ENCODE data around the gene MYRIP.
"Not testable (repeated sequence)": the region's sequence is repeated elsewhere in the genome, so short reads cannot be mapped to it uniquely, and the experiment has no call there.

MYRIP gene

GRCh38 chr3:39809181-39809994 is at the start of gene MYRIP:
Gene MYRIP (plus strand): TSS chr3:39809609. CDS start chr3:39900817, 91,208 bp downstream.
- DNase-seq (ENCODE audit: extremely low read depth in 1 of 2, low read depth in 1 of 2): no peak

- no peak for DNase-seq (ENCODE audit: extremely low read depth in 1 of 2, low read depth in 1 of 2)
Measured at GRCh38 chr3:39760325-39760724, 49.1 kb upstream of the MYRIP start.

DNA sequence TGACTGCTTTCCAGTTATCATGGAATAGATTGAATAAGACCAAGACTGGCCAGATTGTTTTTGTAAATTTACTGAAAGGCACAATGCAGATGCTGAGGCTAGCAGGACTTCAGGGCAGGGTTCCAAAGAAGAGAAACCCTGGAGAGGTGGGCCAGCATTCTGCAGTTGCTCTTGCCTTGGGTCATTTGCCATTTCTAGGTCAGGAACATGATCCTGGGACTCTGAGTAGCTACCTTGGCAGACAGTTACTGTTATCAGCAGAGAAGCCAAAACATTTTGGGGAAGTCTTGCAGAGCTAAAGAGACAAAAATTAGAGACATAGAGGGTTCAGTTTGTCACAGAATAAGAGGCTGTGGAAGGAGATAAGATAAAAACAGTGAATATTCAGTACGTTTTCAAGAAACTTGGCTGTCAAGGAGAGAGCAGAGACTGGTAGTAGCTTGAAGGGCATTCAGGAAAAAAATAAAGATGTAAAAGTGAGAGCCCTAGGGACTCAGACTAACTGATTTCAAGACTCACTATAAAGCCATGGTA is 46.8 kb upstream of the MYRIP start:
- DNase-seq (ENCODE audit: extremely low read depth in 1 of 2, low read depth in 1 of 2): no peak

- no peak for DNase-seq (ENCODE audit: extremely low read depth in 1 of 2, low read depth in 1 of 2)
Measured at GRCh38 chr3:39763390-39763789, 46.0 kb upstream of the MYRIP start.

DNA sequence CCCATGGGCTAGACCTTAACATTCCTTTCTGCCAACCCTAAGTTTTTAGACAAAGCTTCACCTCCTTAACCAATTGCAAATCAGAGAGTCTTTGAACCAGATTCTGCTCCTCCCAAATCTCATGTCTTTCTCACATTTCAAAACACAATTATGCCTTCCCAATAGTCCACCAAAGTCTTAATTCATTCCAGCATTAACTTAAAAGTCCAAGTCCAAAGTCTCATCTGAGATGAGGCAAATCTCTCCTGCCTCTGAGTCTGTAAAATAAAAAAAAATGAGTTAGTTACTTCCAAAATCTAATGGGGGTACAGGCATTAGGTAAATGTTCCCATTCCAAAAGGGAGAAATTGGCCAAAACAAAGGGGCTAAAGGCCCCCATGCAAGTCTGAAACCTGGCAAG is 43.8 kb upstream of the MYRIP start:
- DNase-seq (ENCODE audit: extremely low read depth in 1 of 2, low read depth in 1 of 2): no peak

- DNase-seq (ENCODE audit: extremely low read depth in 1 of 2, low read depth in 1 of 2): no peak
Measured at GRCh38 chr3:39766433-39766832, 43.0 kb upstream of the MYRIP start.

DNA sequence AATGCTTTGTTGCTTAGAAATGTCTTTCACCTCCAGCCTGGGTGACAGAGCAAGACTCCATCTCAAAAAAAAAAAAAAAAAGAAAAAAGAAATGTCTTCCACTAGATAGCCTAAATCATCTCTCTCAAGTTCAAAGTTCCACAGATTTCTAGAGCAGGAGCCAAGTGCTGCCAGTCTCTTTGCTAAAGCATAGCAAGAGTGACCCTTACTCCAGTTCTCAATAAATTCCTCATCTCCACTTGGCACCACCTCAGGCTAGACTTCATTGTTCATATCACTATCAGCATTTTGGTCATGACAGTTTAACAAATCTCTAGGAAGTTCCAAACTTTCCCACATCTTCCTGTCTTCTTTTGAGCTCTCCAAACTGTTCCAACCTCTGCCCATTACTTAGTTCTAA is 42.5 kb upstream of the MYRIP start:
- not testable (repeated sequence) for DNase-seq (ENCODE audit: extremely low read depth in 1 of 2, low read depth in 1 of 2)

- DNase-seq (ENCODE audit: extremely low read depth in 1 of 2, low read depth in 1 of 2): not testable (repeated sequence)
Measured at GRCh38 chr3:39778168-39778567, 31.2 kb upstream of the MYRIP start.

DNA sequence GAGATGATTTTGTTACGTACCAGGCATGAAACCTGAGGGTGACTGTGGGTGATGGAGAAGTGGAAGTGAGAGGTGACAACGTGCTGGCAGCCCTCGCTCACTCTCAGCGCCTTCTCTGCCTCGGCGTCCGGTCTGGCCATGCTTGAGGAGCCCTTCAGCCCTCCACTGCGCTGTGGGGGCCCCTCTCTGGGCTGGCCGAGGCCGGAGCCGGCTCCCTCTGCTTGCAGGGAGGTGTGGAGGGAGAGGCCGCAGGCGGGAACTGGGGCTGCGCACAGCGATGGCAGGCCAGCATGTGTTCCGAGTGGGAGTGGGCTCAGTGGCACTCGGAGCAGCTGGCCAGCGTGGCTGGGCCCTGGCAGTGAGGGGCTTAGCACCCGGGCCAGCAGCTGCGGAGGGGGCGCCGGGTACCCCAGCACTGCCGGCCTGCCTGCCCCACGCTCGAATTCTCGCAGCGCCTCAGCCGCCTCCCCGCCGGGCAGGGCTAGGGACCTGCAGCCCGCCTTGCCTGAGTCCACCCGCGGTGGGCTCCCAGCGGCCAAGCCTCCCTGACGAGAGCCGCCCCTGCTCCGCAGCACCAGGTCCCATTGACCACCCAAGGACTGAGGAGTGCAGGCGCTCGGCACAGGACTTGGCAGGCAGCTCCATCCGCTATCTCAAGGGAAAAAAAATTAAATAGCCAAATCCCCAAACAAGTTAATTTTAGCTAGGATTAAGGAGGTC is 29.7 kb upstream of the MYRIP start:
- no peak for DNase-seq (ENCODE audit: extremely low read depth in 1 of 2, low read depth in 1 of 2)

DNA sequence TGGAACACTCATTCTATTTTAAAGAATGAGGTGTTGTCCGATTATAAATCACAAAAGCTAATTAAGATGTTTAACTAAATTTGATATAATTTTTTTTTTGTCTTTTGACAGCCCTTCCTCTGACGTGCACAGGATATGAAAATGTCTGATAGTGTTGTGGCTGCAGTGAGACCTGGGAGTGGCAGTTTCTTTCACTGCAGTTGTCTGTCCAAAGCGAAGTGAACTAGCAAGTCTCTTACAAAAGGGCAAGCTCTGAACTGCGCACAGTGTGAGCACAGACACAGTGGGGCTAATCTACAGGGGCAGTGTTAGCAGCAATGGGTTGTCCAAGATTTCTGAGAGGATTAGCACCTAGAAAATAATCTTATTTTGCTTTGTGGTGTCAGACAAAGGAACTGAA is 29.1 kb upstream of the MYRIP start:
- DNase-seq (ENCODE audit: extremely low read depth in 1 of 2, low read depth in 1 of 2): no peak

DNA sequence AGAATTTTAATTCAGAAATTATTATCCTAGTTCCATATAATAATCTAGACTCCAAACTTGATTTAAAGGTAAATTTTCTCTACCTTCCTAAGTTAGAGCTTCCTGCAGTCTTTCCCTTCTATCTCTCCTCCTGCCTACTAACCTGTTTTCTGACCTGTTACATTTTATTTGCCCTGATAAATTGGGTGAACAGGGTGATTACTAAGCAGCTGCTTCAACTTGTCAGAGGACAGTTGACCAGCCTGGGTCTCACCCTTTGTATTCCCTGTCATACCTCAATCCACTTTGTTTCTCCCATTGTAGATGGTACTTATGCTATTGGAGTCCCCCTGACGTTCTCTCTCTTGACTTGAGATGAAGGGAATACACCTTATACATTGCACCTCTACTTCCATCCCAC is 28.4 kb upstream of the MYRIP start:
- no peak for DNase-seq (ENCODE audit: extremely low read depth in 1 of 2, low read depth in 1 of 2)

- DNase-seq (ENCODE audit: extremely low read depth in 1 of 2, low read depth in 1 of 2): no peak
Measured at GRCh38 chr3:39781632-39782031, 27.8 kb upstream of the MYRIP start.

- no peak for DNase-seq (ENCODE audit: extremely low read depth in 1 of 2, low read depth in 1 of 2)
Measured at GRCh38 chr3:39783680-39784079, 25.7 kb upstream of the MYRIP start.

- DNase-seq (ENCODE audit: extremely low read depth in 1 of 2, low read depth in 1 of 2): no peak
Measured at GRCh38 chr3:39784922-39785321, 24.5 kb upstream of the MYRIP start.

DNA sequence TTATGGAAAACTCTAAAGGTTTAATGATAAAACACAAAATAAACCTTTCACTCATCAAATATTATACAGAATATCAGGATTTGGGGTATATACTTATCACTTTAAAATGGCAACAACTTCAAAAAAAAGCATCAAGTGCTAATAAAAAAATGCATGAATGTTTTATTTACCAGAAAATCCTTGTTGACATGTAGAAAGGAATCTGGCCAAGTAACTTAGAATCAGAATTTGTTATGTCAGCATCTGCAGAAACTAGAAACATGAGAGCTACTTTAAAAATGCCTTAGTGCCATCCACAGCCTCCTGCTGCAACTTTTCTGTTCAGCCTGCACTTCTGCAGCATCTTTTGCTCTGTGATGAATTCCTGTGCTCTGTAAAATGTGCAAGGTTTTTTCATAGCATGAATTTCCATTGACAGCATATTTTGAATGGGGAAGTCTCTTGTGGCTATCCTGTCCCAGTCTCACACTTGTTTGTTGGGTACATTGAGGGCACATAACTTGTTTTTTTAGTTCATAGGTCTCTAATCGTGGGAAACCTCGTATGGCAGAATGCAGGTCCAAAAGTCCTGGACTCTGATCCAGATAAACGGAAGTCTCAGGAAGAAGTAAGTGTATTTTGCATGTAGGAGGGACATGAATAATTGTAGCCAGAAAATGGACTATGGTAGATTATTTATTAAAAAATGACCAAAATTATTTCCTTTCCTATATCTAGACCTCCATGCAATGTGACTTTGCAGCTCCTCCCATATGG is 21.1 kb upstream of the MYRIP start:
- no peak for DNase-seq (ENCODE audit: extremely low read depth in 1 of 2, low read depth in 1 of 2)

DNA sequence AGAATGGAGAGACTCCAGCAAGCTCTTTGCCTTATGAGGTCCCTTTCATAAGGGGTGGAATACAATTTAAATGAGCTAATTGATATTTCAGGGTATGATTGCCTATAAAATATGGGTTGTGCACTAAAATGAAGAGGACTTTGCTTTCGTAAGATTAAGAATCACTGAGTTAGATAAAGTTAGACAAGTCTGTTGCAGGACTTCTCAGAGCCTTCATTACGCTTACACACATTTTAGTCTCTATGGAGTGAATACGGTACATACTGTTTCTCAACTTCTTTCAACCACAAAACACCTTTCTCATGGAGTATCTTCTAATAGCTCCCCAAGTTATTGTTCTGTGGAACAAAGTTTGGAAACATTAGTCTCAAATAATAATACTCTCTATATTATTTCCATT is 17.8 kb upstream of the MYRIP start:
- DNase-seq (ENCODE audit: extremely low read depth in 1 of 2, low read depth in 1 of 2): no peak

DNA sequence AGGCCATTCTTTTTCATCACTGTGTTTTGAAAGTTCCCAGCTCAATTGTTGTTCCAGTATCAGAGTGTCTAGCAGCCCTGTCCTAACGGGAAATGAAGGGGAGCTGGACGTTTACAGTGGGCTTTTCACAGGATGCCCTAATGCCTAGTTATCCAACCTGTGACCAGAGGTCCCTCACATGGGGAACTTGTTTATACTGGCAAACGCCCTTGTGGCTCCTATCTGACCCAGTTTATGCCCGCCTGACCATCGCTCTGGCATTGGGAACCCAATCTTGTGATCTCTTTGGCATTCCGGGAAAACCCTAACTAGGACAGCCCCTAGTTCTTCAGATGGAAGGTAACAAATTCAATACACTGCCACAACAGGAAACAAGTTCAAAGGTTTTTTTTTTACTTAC is 14.5 kb upstream of the MYRIP start:
- no peak for DNase-seq (ENCODE audit: extremely low read depth in 1 of 2, low read depth in 1 of 2)

DNA sequence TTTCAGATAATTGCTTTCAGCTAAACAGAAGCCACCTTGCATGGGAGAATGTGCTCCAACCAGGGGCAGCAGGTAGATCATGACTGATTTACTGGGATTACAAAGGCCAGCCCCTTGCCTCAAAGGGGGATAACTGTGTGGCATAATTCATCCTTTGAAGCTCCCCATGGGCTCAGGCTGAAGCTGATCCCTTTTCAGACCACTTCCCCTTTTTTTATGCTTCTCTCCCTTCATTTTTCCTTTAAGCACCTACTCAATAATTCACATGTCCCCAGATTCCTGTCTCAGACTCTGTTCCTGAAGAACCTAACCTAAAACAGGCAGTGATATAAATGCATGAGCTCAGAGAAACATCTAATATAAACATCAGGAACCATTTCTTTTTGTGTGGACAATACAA is 8.2 kb upstream of the MYRIP start:
- no peak for DNase-seq (ENCODE audit: extremely low read depth in 1 of 2, low read depth in 1 of 2)

DNA sequence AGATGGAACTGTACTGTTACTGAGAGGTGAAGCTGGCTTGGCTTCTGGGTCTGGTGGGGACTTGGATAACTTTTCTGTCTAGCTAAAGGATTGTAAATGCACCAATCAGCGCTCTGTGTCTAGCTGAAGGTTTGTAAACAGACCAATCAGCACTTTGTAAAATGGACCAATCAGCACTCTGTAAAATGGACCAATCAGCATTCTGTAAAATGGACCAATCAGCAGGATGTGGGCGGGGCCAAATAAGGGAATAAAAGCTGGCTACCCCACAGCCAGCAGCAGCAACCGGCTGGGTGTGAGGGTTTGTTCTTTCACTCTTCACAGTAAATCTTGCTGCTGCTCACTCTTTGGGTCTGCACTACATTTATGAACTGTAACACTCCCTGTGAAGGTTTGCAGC is 6.9 kb upstream of the MYRIP start:
- DNase-seq (ENCODE audit: extremely low read depth in 1 of 2, low read depth in 1 of 2): not testable (repeated sequence)

- DNase-seq (ENCODE audit: extremely low read depth in 1 of 2, low read depth in 1 of 2): no peak
Measured at GRCh38 chr3:39803956-39804355, 5.5 kb upstream of the MYRIP start.

- no peak for DNase-seq (ENCODE audit: extremely low read depth in 1 of 2, low read depth in 1 of 2)
Measured at GRCh38 chr3:39804951-39805350, 4.5 kb upstream of the MYRIP start.
